ENCODE results near the gene LAMA3.

GRCh38 chr18:23811176-23811575, 121.9 kb downstream of the LAMA3 start:
- no peak for TF ChIP-seq CTCF (conservative IDR thresholded peaks at IDR 0.05)
- TF ChIP-seq ZFX (IDR thresholded peaks at IDR 0.05) = no peak

Measured in C4-2B (cell line).